Adrenal gland (tissue), 12 donors: ENCODE measurements around the gene ATF7. TPM values are rescaled to one million over a fixed set of nuclear protein-coding genes. Genes with fewer than 3 reads are reported as not detected.
"Not testable (repeated sequence)": the region's sequence is repeated elsewhere in the genome, so short reads cannot be mapped to it uniquely, and the experiment has no call there.

Experiments used
- DNase-seq, 7 donors: peaks; one replicate each; pipeline ENCODE4 v3.0.0-alpha.2; 2019 to 2020
- H3K27ac ChIP-seq, 5 donors: fragments of 200-600 bp; sonication (generic) in 4 of 5; 1 replicate in 3 of 5; 2 replicates in 2 of 5; pipeline versions ENCODE4 v1.5.1 to v1.8.0; 2016 to 2020; ENCODE audit warnings: mild to moderate bottlenecking in 1 of 5
- H3K27me3 ChIP-seq: fragments of 200-600 bp; 2 replicates; pipeline ENCODE4 v1.8.0; 2021
- H3K36me3 ChIP-seq, 2 donors: fragments of 200-600 bp; replicated peaks in 1 of 2; 1 replicate in 1 of 2; 2 replicates in 1 of 2; pipeline versions ENCODE4 v1.5.1 to v1.8.0; 2018 to 2022
- H3K4me1 ChIP-seq, 2 donors: fragments of 200-600 bp; replicated peaks in 1 of 2; 1 replicate in 1 of 2; 2 replicates in 1 of 2; pipeline versions ENCODE4 v1.5.1 to v1.8.0; 2018 to 2021
- H3K4me3 ChIP-seq, 4 donors: fragments of 200-600 bp; sonication (generic) in 3 of 4; one replicate each; pipeline ENCODE4 v1.5.1; 2016 to 2018
- H3K9me3 ChIP-seq, 3 donors: fragments of 200-600 bp; sonication (generic) in 1 of 3; replicated peaks in 1 of 3; 1 replicate in 2 of 3; 2 replicates in 1 of 3; pipeline versions ENCODE4 v1.5.1 to v1.8.0; 2016 to 2021
- CTCF ChIP-seq, 6 experiments: fragments of 450-650 bp in 4 of 6; fragments of 200-600 bp in 2 of 6; sonication (generic) in 1 of 6; IDR thresholded peaks; 1 replicate in 5 of 6; 2 replicates in 1 of 6; pipeline versions ENCODE4 v1.5.1 to v1.8.0; 2016 to 2021; ENCODE audit warnings: antibody characterized with exemption in 6 of 6, mild to moderate bottlenecking in 2 of 6, moderate library complexity in 1 of 6
- POLR2A ChIP-seq, 2 donors: fragments of 450-650 bp; IDR thresholded peaks; one replicate each; pipeline ENCODE4 v1.6.1; 2017; ENCODE audit warnings: antibody characterized with exemption in 2 of 2, mild to moderate bottlenecking in 2 of 2, moderate library complexity in 1 of 2
- WGBS, 4 donors: extraction: QIAGEN DNeasy Blood & Tissue Kit in 2 of 4; methylation state at CpG; one replicate each; pipeline versions ENCODE4 v1.1.5 to v1.1.7; 2013 to 2017; 5-methylcytosine and 5-hydroxymethylcytosine counted together
- intact Hi-C, 2 donors: fragments of 100-400 bp; cut with DNase I; formaldehyde crosslinking; loops; one replicate each; pipeline versions ENCODE4 v1.14.1 to v1.15.0; 2022 to 2023
- polyA plus RNA-seq, 3 donors: library from polyadenylated mRNA; stranded (reverse); fragments of 200-250 nt in 2 of 3; fragments of 350-450 nt in 1 of 3; fragmentation: Illumina TruSeq in 1 of 3; extraction: RNeasy Lipid Tissue Mini Kit (QIAGEN cat#74804) in 1 of 3; gene quantifications; one replicate each; pipeline ENCODE4 v1.2.3, GENCODE V29; 2013 to 2014
- total RNA-seq, 9 donors: library from RNA; depleted of rRNA in 4 of 9; stranded (reverse); fragments of >200 nt in 4 of 9; fragments of 120-200 nt in 1 of 9; fragmentation: NEBNext Ultra II Directional in 1 of 9; extraction: Animal tissue kit (Norgen Biotek cat#: 25700) in 1 of 9; gene quantifications; one replicate each; pipeline versions ENCODE4 v1.1.0 to v1.2.4, GENCODE V29; 2013 to 2023
- donor health status: healthy with polysubstance abuse.
- donor health status: Bipolar disorder and iron deficiency.
- donor health status: DM: yes; HTN: yes; CAD: no.
- donor health status: DM: no; HTN: no; CAD: no.
- donor health status: DM: no; HTN: no; CAD: no.
- donor health status: DM: yes; HTN: yes; CAD: no.

The ATF7 gene
- total and polyA plus RNA-seq, 12 donors = 12.1 to 41.7 (median 27.5) TPM

GRCh38 chr12:53558631-53559030 is 67.6 kb downstream of the ATF7 start:
- 89 to 100% (median 96%) methylated on average over 1 of the region's 1 CpG for WGBS, 4 donors
- peaks cover 6 to 14% of the 10 kb centered on the region in 2 donors for H3K4me1 ChIP-seq
- no peak overlapping the region for H3K4me3 ChIP-seq
- H3K36me3 ChIP-seq = no peaks in the 10 kb centered on the region
- intact Hi-C loops = no loop called here
- no peak overlapping the region for H3K27ac ChIP-seq
- no peak for DNase-seq
- no peak for TF ChIP-seq CTCF (IDR thresholded peaks at IDR 0.05)
- TF ChIP-seq POLR2A (IDR thresholded peaks at IDR 0.05) = no peak
- H3K9me3 ChIP-seq = no peaks in the 10 kb centered on the region
- no peaks in the 10 kb centered on the region for H3K27me3 ChIP-seq

GRCh38 chr12:53552361-53553327 is 73.5 kb downstream of the ATF7 start:
- intact Hi-C loops = no loop called here
- no peak overlapping the region for H3K4me3 ChIP-seq
- H3K27ac ChIP-seq = no peak overlapping the region
- peaks cover 0 to under 1% of the 10 kb centered on the region in 2 donors for H3K4me1 ChIP-seq
- no peaks in the 10 kb centered on the region for H3K27me3 ChIP-seq
- no peaks in the 10 kb centered on the region for H3K9me3 ChIP-seq
- DNase-seq = no peak
- no peak for TF ChIP-seq POLR2A (IDR thresholded peaks at IDR 0.05)
- no peak for TF ChIP-seq CTCF (IDR thresholded peaks at IDR 0.05)
- 88 to 91% (median 89%) methylated on average over 13 to 14 of the region's 14 CpGs for WGBS, 4 donors
- peaks cover 0 to 31% of the 10 kb centered on the region in 2 donors for H3K36me3 ChIP-seq

- Histone ChIP-seq H3K27ac (no peak overlapping the region), H3K36me3 (peaks cover 0 to 31% of the 10 kb centered on the region in 2 donors), H3K27me3 (no peaks in the 10 kb centered on the region), H3K4me3 (no peak overlapping the region), H3K9me3 (no peaks in the 10 kb centered on the region), H3K4me1 (no peaks in the 10 kb centered on the region)
- 82 to 96% (median 92%) methylated on average over 2 of the region's 2 CpGs for WGBS, 4 donors
- TF ChIP-seq POLR2A (IDR thresholded peaks at IDR 0.05) (no peak), CTCF (IDR thresholded peaks at IDR 0.05) (no peak)
- intact Hi-C loops = no loop called here
- no peak for DNase-seq
These were observed 74.3 kb downstream of the ATF7 start for GRCh38 chr12:53551889-53552291.

GRCh38 chr12:53550595-53550994 is 75.6 kb downstream of the ATF7 start:
- Histone ChIP-seq H3K4me3 (no peak overlapping the region), H3K27ac (no peak overlapping the region), H3K4me1 (no peaks in the 10 kb centered on the region), H3K36me3 (peaks cover 0 to 31% of the 10 kb centered on the region in 2 donors), H3K27me3 (no peaks in the 10 kb centered on the region), H3K9me3 (no peaks in the 10 kb centered on the region)
- no peak for TF ChIP-seq POLR2A (IDR thresholded peaks at IDR 0.05)
- no peak for TF ChIP-seq CTCF (IDR thresholded peaks at IDR 0.05)
- DNase-seq = no peak
- WGBS, 4 donors = 87 to 96% (median 95%) methylated on average over 1 of the region's 1 CpG
- intact Hi-C loops = no loop called here

- H3K4me1 ChIP-seq, H3K9me3 ChIP-seq, intact Hi-C loops, H3K4me3 ChIP-seq, DNase-seq, H3K27me3 ChIP-seq, H3K27ac ChIP-seq: not testable (repeated sequence)
- peaks cover 0 to 31% of the 10 kb centered on the region in 2 donors for H3K36me3 ChIP-seq
- WGBS, 4 donors = 92 to 98% (median 95%) methylated on average over 8 of the region's 8 CpGs
These were observed 76.1 kb downstream of the ATF7 start for GRCh38 chr12:53550131-53550530.

- H3K27me3 ChIP-seq, DNase-seq, H3K4me1 ChIP-seq, H3K27ac ChIP-seq, H3K4me3 ChIP-seq, H3K9me3 ChIP-seq: not testable (repeated sequence)
- H3K36me3 ChIP-seq = peaks cover 0 to 32% of the 10 kb centered on the region in 2 donors
- intact Hi-C loops = loop anchor here (5.0 to 10.0 kb wide), 2 partner anchors 129 to 196 kb away; partner anchors contain the start of gene ATP5MC2 (in 1 of the 2)
- 96 to 98% (median 97%) methylated on average over 6 of the region's 6 CpGs for WGBS, 4 donors
These were observed 77.8 kb downstream of the ATF7 start for GRCh38 chr12:53548354-53548753.
